ENCODE results near the gene CHAF1A. TPM values are rescaled to one million over a fixed set of nuclear protein-coding genes. Genes with fewer than 3 reads are reported as not detected.
A peak's percentile ranks its signal among the peaks of the same experiment; 100 is the strongest.

CHAF1A gene
- total RNA-seq, 8 experiments from 2014 or later, result 2.3 to 36.2 (median 3.1) TPM

DNA sequence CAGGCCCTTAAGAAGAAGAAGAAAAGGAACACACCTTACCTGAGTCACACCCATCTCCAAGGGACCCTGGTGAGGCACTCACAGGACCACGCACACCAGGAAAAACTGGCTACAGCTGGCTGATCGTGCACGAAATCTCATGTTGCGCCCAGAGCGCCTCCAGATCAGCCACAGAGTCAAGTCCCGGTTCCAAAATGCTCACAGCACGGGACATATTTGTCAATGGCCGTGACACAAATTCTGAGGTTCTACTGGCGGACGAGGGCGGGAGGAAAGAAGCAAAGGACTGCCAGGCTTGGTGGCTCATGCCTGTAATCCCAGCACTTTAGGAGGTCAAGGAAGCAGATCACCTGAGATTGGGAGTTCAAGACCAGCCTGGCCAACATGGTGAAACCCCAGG is 23.6 kb upstream of the CHAF1A start:
- 80 to 100% (median 93%) methylated on average over 1 to 9 of the region's 11 CpGs; no CpG with 5 or more reads in 5 of the 10 experiments for WGBS, 10 experiments
- Histone ChIP-seq H3K4me3 (no peak overlapping the region), H3K4me1 (replicated peaks in 1 of 2) (peaks cover 34 to 35% of the 10 kb centered on the region in 2 donors), H3K27ac (no peak overlapping the region)
- no peak for ATAC-seq (replicated peaks in 6 of 8)
- in situ Hi-C loops (cut with MboI; ENCODE audit: low pct_unique_long_range_greater_than_20kb in 2 of 9, low sequenced_read_pairs in 9 of 9, unreplicated experiment in 9 of 9), result no loop called here

- in situ Hi-C loops (cut with MboI; ENCODE audit: low pct_unique_long_range_greater_than_20kb in 2 of 9, low sequenced_read_pairs in 9 of 9, unreplicated experiment in 9 of 9), result no loop called here
- 50 to 100% (median 81%) methylated on average over 1 to 11 of the region's 20 CpGs; no CpG with 5 or more reads in 2 of the 10 experiments for WGBS, 10 experiments
- Histone ChIP-seq H3K4me1 (replicated peaks in 1 of 2) (peaks cover 26 to 27% of the 10 kb centered on the region in 2 donors), H3K27ac (no peak overlapping the region), H3K4me3 (no peak overlapping the region)
- no peak for ATAC-seq (replicated peaks in 6 of 8)
Measured at GRCh38 chr19:4379383-4380253, 22.8 kb upstream of the CHAF1A start.

DNA sequence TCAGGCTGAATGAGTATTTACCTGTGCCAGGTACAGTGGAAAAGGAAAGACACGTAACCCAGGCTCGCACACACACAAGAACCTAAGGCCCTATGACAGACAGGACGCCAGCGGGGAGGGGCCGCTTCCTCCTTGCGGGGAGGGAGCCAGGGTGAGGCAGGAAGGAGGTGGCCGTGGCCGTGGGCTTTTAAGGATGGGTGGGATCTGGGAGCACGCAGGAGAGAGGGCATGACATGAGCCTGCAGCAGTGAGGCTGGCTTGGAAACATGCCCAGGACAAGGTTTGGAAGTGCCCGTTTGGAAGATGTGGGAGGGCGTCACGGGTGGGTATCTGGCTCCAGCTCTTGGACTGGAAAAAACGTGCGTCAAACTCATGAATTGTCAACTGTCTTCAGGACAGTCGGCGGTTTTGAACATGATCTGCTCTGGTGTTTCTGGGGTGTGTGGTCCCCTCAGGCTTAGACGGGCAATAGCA is 22.1 kb upstream of the CHAF1A start:
- WGBS, 10 experiments, result 0 to 100% (median 65%) methylated on average over 1 to 6 of the region's 17 CpGs; no CpG with 5 or more reads in 4 of the 10 experiments
- in situ Hi-C loops (cut with MboI; ENCODE audit: low pct_unique_long_range_greater_than_20kb in 2 of 9, low sequenced_read_pairs in 9 of 9, unreplicated experiment in 9 of 9), result no loop called here
- H3K27ac ChIP-seq, result no peak overlapping the region
- ATAC-seq (replicated peaks in 6 of 8), result peak in 1 of 8 experiments; percentile 9
- H3K4me1 ChIP-seq (replicated peaks in 1 of 2), result peaks cover 20 to 21% of the 10 kb centered on the region in 2 donors
- H3K4me3 ChIP-seq, result no peak overlapping the region

DNA sequence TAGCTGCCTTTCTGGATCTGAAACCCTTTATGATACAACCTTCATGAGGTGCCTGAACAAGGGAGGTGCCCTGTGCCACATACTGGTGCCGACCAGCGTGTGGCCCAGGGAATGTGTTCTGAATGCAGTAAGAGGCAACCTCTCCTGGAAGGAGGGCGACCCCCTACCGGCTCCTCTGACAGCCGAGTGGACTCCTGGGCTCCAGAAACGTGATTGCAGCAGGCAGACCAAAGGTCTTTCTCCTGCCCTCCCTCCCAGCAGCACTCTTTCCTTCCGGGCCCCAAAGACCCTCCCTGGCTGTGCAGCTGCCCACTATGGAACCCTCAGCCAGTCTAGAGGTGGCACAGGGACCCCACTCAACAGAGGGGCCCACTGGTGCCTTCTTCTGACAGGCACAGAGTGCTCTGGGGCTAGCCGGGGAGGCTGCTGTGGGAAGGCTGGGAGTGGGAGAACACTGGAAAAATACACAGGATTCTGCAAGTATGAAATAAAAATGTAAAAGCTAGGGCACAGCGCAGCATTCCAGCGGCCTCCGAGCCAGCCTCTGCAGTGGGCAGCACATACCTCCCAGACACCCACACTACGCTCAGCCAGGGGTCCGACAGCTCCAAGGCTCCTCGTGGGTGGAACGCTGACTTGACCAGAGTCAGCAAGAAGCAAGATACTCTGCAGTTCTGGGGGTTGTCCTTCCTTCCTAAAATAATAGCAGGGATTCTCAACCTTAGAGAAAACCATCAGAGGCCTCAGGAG is 17.0 kb upstream of the CHAF1A start:
- Histone ChIP-seq H3K27ac (no peak overlapping the region), H3K4me3 (no peak overlapping the region), H3K4me1 (replicated peaks in 1 of 2) (peaks cover 34 to 40% of the 10 kb centered on the region in 2 donors)
- 80 to 100% (median 92%) methylated on average over 1 to 8 of the region's 15 CpGs; no CpG with 5 or more reads in 5 of the 10 experiments for WGBS, 10 experiments
- in situ Hi-C loops (cut with MboI; ENCODE audit: low pct_unique_long_range_greater_than_20kb in 2 of 9, low sequenced_read_pairs in 9 of 9, unreplicated experiment in 9 of 9), result no loop called here
- no peak for ATAC-seq (replicated peaks in 6 of 8)

DNA sequence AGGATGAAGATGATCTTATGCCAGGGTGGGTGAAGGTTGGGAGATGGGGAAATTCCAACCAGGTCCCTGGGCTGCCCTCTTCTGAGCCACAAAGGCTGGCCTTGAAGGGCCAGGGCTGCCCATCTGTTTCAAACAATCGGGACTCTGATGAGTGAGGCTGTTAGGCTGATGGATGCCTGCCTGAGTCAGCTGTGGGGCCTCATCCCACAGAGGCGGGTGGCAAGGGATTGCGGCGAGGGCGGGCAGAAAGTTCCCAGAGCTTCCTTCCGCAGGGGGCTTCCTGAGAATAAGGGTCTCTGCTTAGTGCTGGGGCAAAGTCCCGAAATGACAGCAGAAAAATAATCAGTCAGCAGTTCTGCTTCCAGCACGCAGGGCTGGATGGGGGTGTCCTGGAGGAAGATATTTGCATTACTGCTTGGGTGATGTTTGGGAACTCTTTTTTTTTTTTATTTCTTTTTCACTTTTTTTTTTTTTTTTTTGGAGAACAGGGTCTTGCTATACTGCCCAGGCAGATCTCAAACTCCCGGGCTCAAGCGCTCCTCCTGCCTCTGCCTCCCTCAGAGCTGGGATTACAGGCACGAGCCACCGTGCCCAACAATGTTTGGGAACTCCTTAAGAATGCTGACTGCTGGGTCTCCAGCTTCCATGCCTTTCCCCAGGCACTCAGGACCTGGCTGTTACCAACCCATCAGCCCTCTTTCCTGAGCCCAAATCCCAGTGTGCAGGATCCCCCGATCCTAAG is 16.2 kb upstream of the CHAF1A start:
- no peak overlapping the region for H3K4me3 ChIP-seq
- peak in 5 of 8 experiments; percentile 28 to 59 (median 43) for ATAC-seq (replicated peaks in 6 of 8)
- H3K27ac ChIP-seq, result no peak overlapping the region
- peaks cover 42 to 48% of the 10 kb centered on the region in 2 donors for H3K4me1 ChIP-seq (replicated peaks in 1 of 2)
- in situ Hi-C loops (cut with MboI; ENCODE audit: low pct_unique_long_range_greater_than_20kb in 2 of 9, low sequenced_read_pairs in 9 of 9, unreplicated experiment in 9 of 9), result no loop called here
- 58 to 92% (median 71%) methylated on average over 1 to 9 of the region's 13 CpGs; no CpG with 5 or more reads in 3 of the 10 experiments for WGBS, 10 experiments

DNA sequence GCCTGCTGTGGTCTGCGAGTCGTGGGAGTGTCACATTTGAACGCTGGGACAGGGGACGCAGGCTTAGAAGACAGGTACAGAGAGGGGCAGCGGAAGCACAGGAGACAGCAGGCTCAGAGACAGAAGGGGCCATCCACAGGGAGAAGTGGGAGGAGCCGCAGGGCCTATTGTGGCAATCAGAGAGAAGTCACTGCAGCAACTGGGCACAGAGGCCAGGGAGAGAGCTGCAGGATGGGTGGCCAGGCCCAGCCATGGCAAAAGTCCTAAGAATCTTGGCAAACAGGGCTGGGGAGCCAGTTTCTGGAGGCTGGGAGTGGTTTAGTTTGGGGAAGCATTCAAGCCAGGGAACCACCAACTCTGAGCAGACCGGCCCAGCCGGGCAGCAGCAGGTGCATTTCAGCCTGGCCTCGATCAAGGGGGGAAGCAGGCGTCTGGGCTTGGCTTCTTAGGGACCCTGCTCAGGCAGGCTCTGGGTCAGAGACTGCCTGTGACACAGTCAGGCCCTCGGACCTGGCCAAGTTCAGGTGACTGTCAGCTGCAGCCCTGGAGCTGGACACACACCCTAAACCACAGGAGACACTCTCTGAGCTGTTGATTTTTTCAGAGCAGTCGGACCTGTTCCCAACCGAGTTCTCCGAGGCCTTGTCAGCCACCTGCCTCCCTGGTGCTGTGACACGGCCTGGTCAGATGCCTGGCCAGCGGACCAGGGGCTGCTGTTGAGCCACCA is 13.9 kb upstream of the CHAF1A start:
- peak in 5 of 8 experiments; percentile 27 to 49 (median 45) for ATAC-seq (replicated peaks in 6 of 8)
- in situ Hi-C loops (cut with MboI; ENCODE audit: low pct_unique_long_range_greater_than_20kb in 2 of 9, low sequenced_read_pairs in 9 of 9, unreplicated experiment in 9 of 9), result no loop called here
- 43 to 100% (median 63%) methylated on average over 1 to 12 of the region's 16 CpGs; no CpG with 5 or more reads in 5 of the 10 experiments for WGBS, 10 experiments
- Histone ChIP-seq H3K27ac (peak overlapping the region in 1 of 2 donors; percentile 23), H3K4me3 (no peak overlapping the region), H3K4me1 (replicated peaks in 1 of 2) (peaks cover 57 to 64% of the 10 kb centered on the region in 2 donors)

DNA sequence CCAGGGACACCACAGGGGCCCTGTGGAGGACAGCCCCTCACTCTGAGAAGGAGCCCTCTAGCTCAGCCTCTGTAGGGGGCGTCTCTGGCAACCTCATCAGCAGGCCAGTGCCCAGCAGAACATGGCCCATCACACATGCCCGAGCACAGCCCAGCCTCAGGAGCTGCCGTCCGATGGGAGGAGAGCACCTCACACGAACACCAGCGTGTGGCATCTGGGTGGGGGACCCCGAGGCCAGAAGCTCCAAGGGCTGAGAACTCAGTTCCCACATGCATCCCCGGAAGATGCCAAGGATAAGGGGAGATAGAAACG is 13.4 kb upstream of the CHAF1A start:
- Histone ChIP-seq H3K4me3 (no peak overlapping the region), H3K4me1 (replicated peaks in 1 of 2) (peaks cover 61 to 66% of the 10 kb centered on the region in 2 donors), H3K27ac (peak overlapping the region in 1 of 2 donors; percentile 23)
- in situ Hi-C loops (cut with MboI; ENCODE audit: low pct_unique_long_range_greater_than_20kb in 2 of 9, low sequenced_read_pairs in 9 of 9, unreplicated experiment in 9 of 9), result no loop called here
- WGBS, 10 experiments, result no CpG with 5 or more reads among the region's 9 CpGs
- no peak for ATAC-seq (replicated peaks in 6 of 8)

DNA sequence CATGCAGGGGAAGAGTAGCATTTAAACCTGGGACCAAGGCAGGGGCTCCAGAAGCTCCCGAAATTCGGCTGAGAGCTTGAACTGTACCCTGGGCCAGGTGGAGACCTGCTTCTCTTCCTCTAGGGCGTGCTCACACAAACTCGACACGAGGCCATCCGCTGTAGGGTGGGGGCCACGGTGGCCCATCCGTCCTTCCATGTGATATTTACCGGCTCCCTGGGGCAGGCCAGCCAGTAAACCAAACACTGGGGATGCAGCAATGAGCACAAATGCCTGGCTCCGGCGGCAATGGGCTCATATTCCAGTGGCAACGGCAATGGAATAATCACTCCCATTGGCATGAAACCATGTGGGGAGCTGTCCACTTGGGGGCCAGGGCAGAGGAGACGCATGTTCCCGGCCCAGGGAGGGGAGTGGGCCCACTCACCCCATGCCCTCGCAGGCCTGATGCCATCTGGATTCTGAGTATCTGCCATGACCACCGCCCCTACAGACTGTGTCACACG is 12.9 kb upstream of the CHAF1A start:
- Histone ChIP-seq H3K4me1 (replicated peaks in 1 of 2) (peaks cover 66 to 71% of the 10 kb centered on the region in 2 donors), H3K4me3 (no peak overlapping the region), H3K27ac (no peak overlapping the region)
- no peak for ATAC-seq (replicated peaks in 6 of 8)
- 53 to 100% (median 60%) methylated on average over 1 to 10 of the region's 17 CpGs; no CpG with 5 or more reads in 6 of the 10 experiments for WGBS, 10 experiments
- in situ Hi-C loops (cut with MboI; ENCODE audit: low pct_unique_long_range_greater_than_20kb in 2 of 9, low sequenced_read_pairs in 9 of 9, unreplicated experiment in 9 of 9), result no loop called here

GRCh38 chr19:4390017-4390566 is 12.3 kb upstream of the CHAF1A start:
- WGBS, 10 experiments, result 11 to 87% (median 49%) methylated on average over 1 to 7 of the region's 12 CpGs; no CpG with 5 or more reads in 2 of the 10 experiments
- Histone ChIP-seq H3K4me1 (replicated peaks in 1 of 2) (peaks cover 72 to 77% of the 10 kb centered on the region in 2 donors), H3K27ac (peak overlapping the region in 1 of 2 donors; percentile 31), H3K4me3 (no peak overlapping the region)
- in situ Hi-C loops (cut with MboI; ENCODE audit: low pct_unique_long_range_greater_than_20kb in 2 of 9, low sequenced_read_pairs in 9 of 9, unreplicated experiment in 9 of 9), result no loop called here
- peak in 2 of 8 experiments; percentile 2 to 4 for ATAC-seq (replicated peaks in 6 of 8)

DNA sequence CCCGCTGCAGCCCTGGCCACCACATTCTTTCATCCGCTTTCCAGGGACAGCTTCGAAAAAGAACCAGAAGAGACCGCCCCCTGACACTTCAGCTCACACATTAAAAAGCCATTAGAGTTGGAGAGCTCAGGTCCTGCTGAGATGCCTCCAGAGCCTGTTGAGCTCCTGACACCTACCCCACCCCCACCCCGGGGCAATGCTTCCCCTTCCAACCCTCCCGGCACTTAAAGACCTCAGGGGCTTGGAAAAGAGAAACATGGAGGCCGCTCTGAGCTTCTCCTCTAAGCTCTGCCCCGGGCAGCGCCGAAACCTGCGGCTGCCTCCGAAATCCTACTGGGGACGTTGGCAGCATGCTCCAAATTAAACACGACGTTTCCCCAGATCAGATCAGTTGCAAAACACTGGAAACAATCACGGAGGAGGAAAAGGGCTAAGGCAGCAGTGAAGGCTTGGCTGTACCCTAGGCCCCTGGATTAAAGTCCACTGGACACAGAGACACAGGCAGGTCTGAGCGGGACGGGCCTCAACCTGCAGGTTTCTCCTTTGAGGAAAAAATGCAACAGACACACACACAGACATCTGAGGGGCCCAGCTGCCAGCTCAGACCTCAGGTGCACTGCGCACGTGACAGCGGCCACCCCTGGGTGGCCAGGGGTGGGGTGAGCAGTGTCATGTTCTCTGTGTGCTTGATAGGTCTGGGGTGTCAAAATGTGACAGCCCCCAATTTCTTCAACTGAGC is 11.7 kb upstream of the CHAF1A start:
- WGBS, 10 experiments, result 0 to 79% (median 31%) methylated on average over 2 to 9 of the region's 21 CpGs; no CpG with 5 or more reads in 1 of the 10 experiments
- H3K4me1 ChIP-seq (replicated peaks in 1 of 2), result peaks cover 71 to 73% of the 10 kb centered on the region in 2 donors

DNA sequence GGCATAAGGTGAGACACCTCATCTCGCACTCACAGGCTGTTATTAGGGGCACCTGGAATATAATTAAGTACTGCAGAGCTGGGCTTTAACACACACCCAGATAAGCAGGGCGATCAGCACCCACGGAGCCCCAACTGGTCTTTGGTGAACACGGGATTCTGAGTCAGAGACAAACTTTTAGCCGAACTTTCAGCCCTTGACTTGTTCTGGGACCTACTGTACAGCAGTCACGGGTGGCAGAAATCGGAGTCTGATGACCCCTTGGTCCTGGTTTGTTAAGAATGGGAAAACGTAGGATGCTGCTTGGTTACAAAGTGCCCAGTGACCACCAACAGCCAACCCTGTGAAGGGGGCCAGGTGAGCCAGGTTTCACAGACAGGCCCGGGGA is 11.1 kb upstream of the CHAF1A start:
- in situ Hi-C loops (cut with MboI; ENCODE audit: low pct_unique_long_range_greater_than_20kb in 2 of 9, low sequenced_read_pairs in 9 of 9, unreplicated experiment in 9 of 9), result no loop called here
- WGBS, 10 experiments, result 26 to 100% (median 83%) methylated on average over 1 to 8 of the region's 9 CpGs; no CpG with 5 or more reads in 3 of the 10 experiments
- Histone ChIP-seq H3K4me3 (no peak overlapping the region), H3K4me1 (replicated peaks in 1 of 2) (peaks cover 66 to 67% of the 10 kb centered on the region in 2 donors), H3K27ac (peak overlapping the region; percentile 67 to 73)
- no peak for ATAC-seq (replicated peaks in 6 of 8)

More for the DNA sequence above, 11.7 kb upstream of the CHAF1A start:
- peak in 7 of 8 experiments; percentile 7 to 76 (median 57) for ATAC-seq (replicated peaks in 6 of 8)
- Histone ChIP-seq H3K27ac (peak overlapping the region; percentile 67 to 73), H3K4me3 (no peak overlapping the region)
- in situ Hi-C loops (cut with MboI; ENCODE audit: low pct_unique_long_range_greater_than_20kb in 2 of 9, low sequenced_read_pairs in 9 of 9, unreplicated experiment in 9 of 9), result no loop called here

Measured in motor neuron (in vitro differentiated cells).